PFSK-1 (cell line): ENCODE data around the gene DNPH1.

Source experiments
- FOXP2 ChIP-seq: optimal IDR thresholded peaks from 2 replicates; pipeline ENCODE3; 2011; ENCODE audit warnings: borderline replicate concordance, control low read depth, inconsistent platforms; ENCODE audit not compliant: insufficient read depth; ENCODE audit errors: extremely low read length, extremely low read depth
- POLR2AphosphoS5 ChIP-seq: IDR thresholded peaks from 2 replicates; pipeline ENCODE4 v1.6.1; 2012; ENCODE audit warnings: low read depth, mild to moderate bottlenecking, control low read depth, low read length, moderate library complexity
- REST ChIP-seq, 2 experiments: IDR thresholded peaks; 2 replicates each; pipeline versions ENCODE4 v1.6.1 to v1.8.0; 2011 to 2012; ENCODE audit warnings: low read depth in 2 of 2, low read length in 2 of 2, control low read depth in 1 of 2, inconsistent platforms in 1 of 2, mild to moderate bottlenecking in 1 of 2, moderate library complexity in 1 of 2; ENCODE audit not compliant: insufficient read depth in 1 of 2
- SIN3A ChIP-seq: IDR thresholded peaks from 2 replicates; pipeline ENCODE4 v1.6.1; 2012; ENCODE audit warnings: mild to moderate bottlenecking, low read length, moderate library complexity, borderline replicate concordance; ENCODE audit not compliant: insufficient read depth
- TAF1 ChIP-seq: IDR thresholded peaks from 2 replicates; pipeline ENCODE4 v1.6.1; 2012; ENCODE audit warnings: low read length, control low read depth, borderline replicate concordance; ENCODE audit not compliant: insufficient read depth

Gene DNPH1

DNA sequence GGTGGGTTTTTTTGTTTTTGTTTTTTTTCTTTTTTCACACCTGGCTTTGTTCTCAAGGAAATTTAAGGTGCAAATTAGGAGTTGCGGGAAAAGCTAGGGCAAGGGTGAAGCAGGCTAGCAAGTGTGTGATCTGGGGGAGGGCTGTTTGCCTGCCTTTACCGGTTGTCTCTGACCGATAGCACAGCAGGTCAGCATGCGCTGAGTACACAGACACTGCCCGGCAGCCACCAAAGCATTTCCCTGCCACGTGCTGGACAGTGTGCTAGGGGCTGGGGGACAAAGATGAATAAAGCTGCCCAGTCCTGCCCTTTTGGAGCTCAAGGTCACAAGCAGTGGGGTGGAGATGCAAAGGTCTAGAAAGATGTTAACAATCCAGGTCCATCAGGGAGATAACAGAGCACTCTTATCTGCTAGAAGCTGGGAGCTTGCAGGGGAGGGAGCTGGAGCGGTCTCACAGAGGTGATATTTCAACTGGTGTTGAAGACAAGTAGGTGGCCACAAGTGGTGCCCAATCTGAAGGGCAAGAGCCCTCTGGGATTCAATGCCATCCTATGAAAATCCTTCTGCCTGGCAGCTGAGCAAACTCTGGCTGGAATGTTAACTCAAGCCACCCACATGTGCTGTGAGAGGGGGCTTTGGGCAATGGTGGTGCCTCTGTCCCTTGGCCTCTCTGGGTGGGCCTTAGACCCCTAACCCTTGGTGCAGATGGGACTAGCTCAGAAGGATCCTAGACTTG lies 38.5 kb upstream of the DNPH1 start:
- TF ChIP-seq REST (IDR thresholded peaks at IDR 0.05; ENCODE audit: insufficient read depth in 1 of 2, low read depth in 2 of 2, low read length in 2 of 2): no peak
- TF ChIP-seq SIN3A: no peak
- no peak for TF ChIP-seq FOXP2
- no peak for TF ChIP-seq POLR2AphosphoS5
- TF ChIP-seq TAF1: no peak

GRCh38 chr6:43265564-43265963 lies 36.3 kb upstream of the DNPH1 start:
- TF ChIP-seq FOXP2 (no peak), REST (IDR thresholded peaks at IDR 0.05; ENCODE audit: insufficient read depth in 1 of 2, low read depth in 2 of 2, low read length in 2 of 2) (no peak), TAF1 (no peak)

DNA sequence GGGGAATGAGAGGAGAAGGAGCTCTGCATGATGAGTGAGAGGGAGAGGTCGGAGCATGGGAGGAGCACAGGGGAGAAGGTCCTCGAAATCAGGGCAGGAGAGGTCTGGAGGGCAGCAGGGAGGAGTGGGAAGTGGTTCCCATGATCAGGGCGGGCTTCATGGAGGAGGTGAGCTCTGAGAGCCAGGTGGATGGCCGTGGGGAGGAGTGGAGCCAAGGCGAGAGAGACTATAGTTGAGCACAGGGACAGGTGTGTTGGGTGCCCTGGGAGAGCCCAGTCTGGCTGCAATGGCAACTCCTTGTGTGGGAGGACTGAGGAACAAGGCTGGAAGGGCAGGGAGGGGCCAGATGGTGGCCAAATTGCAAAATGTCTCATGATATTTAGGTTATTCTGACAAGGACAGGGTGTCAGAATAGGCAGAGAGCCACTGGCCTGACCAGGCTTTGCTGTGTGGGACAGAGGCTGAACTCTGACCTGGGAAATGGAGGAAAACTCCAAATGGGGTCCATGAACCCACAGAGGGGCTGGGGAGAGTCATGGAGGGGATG lies 35.4 kb upstream of the DNPH1 start:
- no peak for TF ChIP-seq FOXP2
- TF ChIP-seq POLR2AphosphoS5: no peak
- no peak for TF ChIP-seq SIN3A
- no peak for TF ChIP-seq TAF1
- no peak for TF ChIP-seq REST (IDR thresholded peaks at IDR 0.05; ENCODE audit: insufficient read depth in 1 of 2, low read depth in 2 of 2, low read length in 2 of 2)

GRCh38 chr6:43263314-43264178 lies 34.3 kb upstream of the DNPH1 start:
- TF ChIP-seq FOXP2 (peak; percentile 43), TAF1 (no peak)

DNA sequence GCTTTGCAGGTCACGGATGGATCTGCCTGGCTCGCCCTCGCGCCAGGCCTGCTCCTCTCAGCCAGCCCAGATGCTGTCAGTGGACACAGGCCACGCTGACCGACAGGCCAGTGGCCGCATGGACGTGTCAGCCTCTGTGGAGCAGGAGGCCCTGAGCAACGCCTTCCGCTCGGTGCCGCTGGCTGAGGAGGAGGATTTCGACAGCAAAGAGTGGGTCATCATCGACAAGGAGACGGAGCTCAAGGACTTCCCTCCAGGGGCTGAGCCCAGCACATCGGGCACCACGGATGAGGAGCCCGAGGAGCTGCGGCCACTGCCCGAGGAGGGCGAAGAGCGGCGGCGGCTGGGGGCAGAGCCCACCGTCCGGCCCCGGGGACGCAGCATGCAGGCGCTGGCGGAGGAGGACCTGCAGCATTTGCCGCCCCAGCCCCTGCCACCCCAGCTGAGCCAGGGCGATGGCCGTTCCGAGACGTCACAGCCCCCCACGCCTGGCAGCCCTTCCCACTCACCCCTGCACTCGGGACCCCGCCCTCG lies 33.6 kb upstream of the DNPH1 start:
- no peak for TF ChIP-seq REST (IDR thresholded peaks at IDR 0.05; ENCODE audit: insufficient read depth in 1 of 2, low read depth in 2 of 2, low read length in 2 of 2)
- no peak for TF ChIP-seq POLR2AphosphoS5
- no peak for TF ChIP-seq TAF1
- no peak for TF ChIP-seq FOXP2
- no peak for TF ChIP-seq SIN3A
